Endodermal cell (in vitro differentiated cells): Measurements from ENCODE around the gene CPAMD8. TPM values are rescaled to one million over a fixed set of nuclear protein-coding genes. Genes with fewer than 3 reads are reported as not detected.

Experiments used
- DNase-seq: peaks from one replicate; pipeline ENCODE4 v3.0.0-alpha.2; 2017
- H3K27ac ChIP-seq: 2 replicates; pipeline ENCODE4 v1.5.1; 2013; ENCODE audit warnings: mild to moderate bottlenecking, low read depth, low read length, moderate library complexity
- H3K27me3 ChIP-seq: 2 replicates; pipeline ENCODE4 v1.6.1; 2013; ENCODE audit warnings: mild to moderate bottlenecking, low read length, moderate library complexity; ENCODE audit not compliant: insufficient read depth, control insufficient read depth, poor library complexity, severe bottlenecking
- H3K36me3 ChIP-seq: 2 replicates; pipeline ENCODE4 v1.7.0; 2013; ENCODE audit warnings: mild to moderate bottlenecking, low read length, moderate library complexity; ENCODE audit not compliant: control insufficient read depth, insufficient read depth
- H3K4me1 ChIP-seq: one replicate; pipeline ENCODE4 v1.7.0; 2013; ENCODE audit warnings: low read length; ENCODE audit not compliant: control insufficient read depth, insufficient read depth
- H3K4me3 ChIP-seq: 2 replicates; pipeline ENCODE4 v1.5.1; 2013; ENCODE audit warnings: mild to moderate bottlenecking, low read length, moderate library complexity
- H3K9ac ChIP-seq: 2 replicates; pipeline ENCODE4 v1.6.1; 2013; ENCODE audit warnings: mild to moderate bottlenecking, low read length, moderate library complexity; ENCODE audit not compliant: poor library complexity, severe bottlenecking; ENCODE audit errors: extremely low read depth
- H3K9me3 ChIP-seq: 2 replicates; pipeline ENCODE4 v1.6.1; 2013; ENCODE audit warnings: mild to moderate bottlenecking, low read length, moderate library complexity; ENCODE audit not compliant: control insufficient read depth
- H3K27ac Mint-ChIP-seq: 2 replicates; pipeline ENCODE4 v1.8.0; 2020; ENCODE audit warnings: mixed read lengths
- H3K27me3 Mint-ChIP-seq: 2 replicates; pipeline ENCODE4 v1.8.0; 2021; ENCODE audit warnings: mild to moderate bottlenecking, mixed read lengths; ENCODE audit not compliant: insufficient read depth
- H3K36me3 Mint-ChIP-seq: 2 replicates; pipeline ENCODE4 v1.8.0; 2020; ENCODE audit warnings: low read depth, mixed read lengths
- H3K4me1 Mint-ChIP-seq: 2 replicates; pipeline ENCODE4 v1.8.0; 2020; ENCODE audit warnings: mixed read lengths
- H3K4me3 Mint-ChIP-seq: 2 replicates; pipeline ENCODE4 v1.8.0; 2020; ENCODE audit warnings: mild to moderate bottlenecking, moderate library complexity, mixed read lengths
- H3K9me3 Mint-ChIP-seq: 2 replicates; pipeline ENCODE4 v1.8.0; 2020; ENCODE audit warnings: mild to moderate bottlenecking, mixed read lengths
- CTCF ChIP-seq: fragments of 200-600 bp; sonication (generic); conservative IDR thresholded peaks from 2 replicates; pipeline ENCODE4 v1.5.0; 2021; ENCODE audit warnings: antibody characterized with exemption, mild to moderate bottlenecking
- WGBS, 2 experiments: methylation state at CpG; one replicate each; pipeline versions ENCODE4 v1.1.5 to v1.1.7; 2013; ENCODE audit warnings: missing lambda C conversion rate in 2 of 2, mixed read lengths in 1 of 2; ENCODE audit not compliant: insufficient coverage in 1 of 2, insufficient read length in 1 of 2; 5-methylcytosine and 5-hydroxymethylcytosine counted together
- total RNA-seq, 2 donors: library from RNA; stranded (reverse); fragmentation: NEBNext Ultra II Directional in 1 of 2; extraction: Animal tissue kit (Norgen Biotek cat#: 25700) in 1 of 2; gene quantifications; 2 replicates in 1 of 2; 3 replicates in 1 of 2; pipeline ENCODE4 v1.2.1, GENCODE V29; 2021

CPAMD8 gene
- total RNA-seq, 2 donors from 2014 or later, result 19.7 to 22.9 TPM

GRCh38 chr19:16957855-16958254 lies 68.8 kb downstream of the CPAMD8 start:
- Mint-ChIP-seq H3K27ac (no peak overlapping the region), H3K36me3 (peaks cover 10% of the 10 kb centered on the region), H3K4me1 (peaks cover 10% of the 10 kb centered on the region)

GRCh38 chr19:16957151-16957701 lies 69.4 kb downstream of the CPAMD8 start:
- Histone ChIP-seq H3K9ac (no peak overlapping the region), H3K4me1 (no peaks in the 10 kb centered on the region), H3K36me3 (no peaks in the 10 kb centered on the region), H3K4me3 (no peak overlapping the region), H3K9me3 (peaks cover 4% of the 10 kb centered on the region), H3K27ac (no peak overlapping the region), H3K27me3 (no peaks in the 10 kb centered on the region)
- WGBS, 2 experiments, result 82 to 83% methylated on average over 8 to 9 of the region's 9 CpGs
- no peaks in the 10 kb centered on the region for H3K27me3 Mint-ChIP-seq
- peak; percentile 17 for DNase-seq
- TF ChIP-seq CTCF, result no peak
- no peaks in the 10 kb centered on the region for H3K9me3 Mint-ChIP-seq
- peaks cover 10% of the 10 kb centered on the region for H3K4me1 Mint-ChIP-seq
- H3K36me3 Mint-ChIP-seq, result peaks cover 10% of the 10 kb centered on the region
- no peak overlapping the region for H3K4me3 Mint-ChIP-seq
- no peak overlapping the region for H3K27ac Mint-ChIP-seq

More at GRCh38 chr19:16957855-16958254, 68.8 kb downstream of the CPAMD8 start:
- H3K27me3 ChIP-seq, result no peaks in the 10 kb centered on the region
- peaks cover 4% of the 10 kb centered on the region for H3K9me3 ChIP-seq
- H3K4me3 ChIP-seq, result no peak overlapping the region
- Mint-ChIP-seq H3K4me3 (no peak overlapping the region), H3K27me3 (no peaks in the 10 kb centered on the region), H3K9me3 (no peaks in the 10 kb centered on the region)
- 90 to 100% methylated on average over 3 to 4 of the region's 4 CpGs for WGBS, 2 experiments
- no peak for TF ChIP-seq CTCF
- DNase-seq, result no peak
- no peaks in the 10 kb centered on the region for H3K4me1 ChIP-seq
- no peaks in the 10 kb centered on the region for H3K36me3 ChIP-seq
- H3K27ac ChIP-seq, result no peak overlapping the region
- H3K9ac ChIP-seq, result no peak overlapping the region

- Histone ChIP-seq H3K9ac (no peak overlapping the region), H3K4me3 (no peak overlapping the region), H3K9me3 (no peaks in the 10 kb centered on the region), H3K27ac (no peak overlapping the region), H3K4me1 (no peaks in the 10 kb centered on the region), H3K36me3 (no peaks in the 10 kb centered on the region), H3K27me3 (no peaks in the 10 kb centered on the region)
- no peaks in the 10 kb centered on the region for H3K27me3 Mint-ChIP-seq
- no peak for DNase-seq
- no peak for TF ChIP-seq CTCF
- H3K36me3 Mint-ChIP-seq, result peaks cover 8% of the 10 kb centered on the region
- H3K9me3 Mint-ChIP-seq, result no peaks in the 10 kb centered on the region
- no peak overlapping the region for H3K27ac Mint-ChIP-seq
- 89% methylated on average over 3 to 4 of the region's 4 CpGs for WGBS, 2 experiments
- H3K4me3 Mint-ChIP-seq, result no peak overlapping the region
- H3K4me1 Mint-ChIP-seq, result no peaks in the 10 kb centered on the region
Measured at GRCh38 chr19:16955161-16955560, 71.4 kb downstream of the CPAMD8 start.
